GM12891 (cell line): ENCODE results near the gene PLCB2.

Source experiments
- PAX5 ChIP-seq: IDR thresholded peaks from 2 replicates; pipeline ENCODE4 v1.6.1; 2011; ENCODE audit warnings: low read length, moderate library complexity, mild to moderate bottlenecking; ENCODE audit not compliant: insufficient read depth, severe bottlenecking
- POLR2A ChIP-seq: IDR thresholded peaks from 2 replicates; pipeline ENCODE4 v1.6.1; 2011; ENCODE audit warnings: low read depth, low read length, control low read depth
- POLR2AphosphoS5 ChIP-seq: IDR thresholded peaks from 2 replicates; pipeline ENCODE4 v1.6.1; 2011; ENCODE audit warnings: low read depth, low read length, control low read depth
- POU2F2 ChIP-seq: IDR thresholded peaks from 2 replicates; pipeline ENCODE4 v1.6.1; 2011; ENCODE audit warnings: low read depth, mild to moderate bottlenecking, control low read depth, low read length, moderate library complexity
- SPI1 ChIP-seq: IDR thresholded peaks from 2 replicates; pipeline ENCODE4 v1.6.1; 2011; ENCODE audit warnings: low read depth, low read length, control low read depth
- TAF1 ChIP-seq: IDR thresholded peaks from 2 replicates; pipeline ENCODE4 v1.6.1; 2011; ENCODE audit warnings: low read depth, low read length, control low read depth

DNA sequence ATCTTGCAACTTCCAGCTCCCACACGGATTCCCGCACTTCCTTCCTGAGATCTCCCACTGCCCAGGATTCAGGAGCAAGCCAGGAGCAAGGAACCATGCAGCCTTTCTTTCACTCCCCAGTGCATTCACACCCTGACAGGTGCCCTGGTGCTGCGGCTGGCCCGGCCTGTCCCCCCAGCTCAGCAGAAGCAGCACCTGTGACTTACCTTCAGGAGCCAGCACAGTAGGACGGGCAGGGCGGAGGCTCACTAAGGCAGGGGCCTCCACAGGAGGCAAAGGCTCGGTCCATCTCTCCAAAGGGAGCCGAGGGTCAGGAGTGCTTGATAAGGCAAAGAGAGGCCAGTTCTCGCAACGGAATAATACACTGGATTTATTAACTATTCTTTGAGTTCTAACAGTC lies 29.7 kb downstream of the PLCB2 start:
- TF ChIP-seq POLR2AphosphoS5 (no peak), TAF1 (no peak), POLR2A (no peak), SPI1 (no peak), PAX5 (no peak), POU2F2 (no peak)
